Mammary epithelial cell (primary cell): ENCODE measurements around the gene DEPDC1.
"Not testable (repeated sequence)": the region's sequence is repeated elsewhere in the genome, so short reads cannot be mapped to it uniquely, and the experiment has no call there.

Experiments
- EZH2 ChIP-seq: IDR thresholded peaks from 2 replicates; pipeline ENCODE4 v1.6.1; 2012; ENCODE audit warnings: low read length, inconsistent platforms, borderline replicate concordance
- TF ChIP-seq, protein P1 (sequence below), 2 donors: IDR thresholded peaks in 1 of 2; conservative IDR thresholded peaks in 1 of 2; 2 replicates each; pipeline ENCODE4 v1.5.1; 2011 to 2012; ENCODE audit warnings: inconsistent platforms in 2 of 2, low read length in 2 of 2, mild to moderate bottlenecking in 2 of 2, control low read depth in 1 of 2, low read depth in 1 of 2; ENCODE audit not compliant: insufficient read depth in 1 of 2; ENCODE audit errors: extremely low read depth in 1 of 2

DNA sequence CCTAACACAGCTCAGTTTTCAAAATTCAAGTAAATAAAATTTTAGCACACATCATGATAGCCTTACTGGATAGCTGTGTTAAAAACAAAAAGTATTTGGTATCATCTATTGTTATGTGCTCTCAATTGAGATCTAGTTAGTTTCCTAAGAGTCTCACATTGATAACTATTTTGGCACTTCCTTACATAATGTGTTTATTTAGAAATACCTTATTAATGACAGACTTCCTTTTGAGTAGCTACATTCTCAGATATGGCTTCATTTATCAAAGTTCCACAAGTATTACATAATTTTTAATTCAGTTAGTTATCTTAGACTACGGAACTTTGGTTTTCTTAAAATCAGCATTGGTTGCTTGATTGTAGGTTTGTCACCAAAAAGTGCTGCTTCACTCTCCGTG, 20.3 kb downstream of the DEPDC1 start:
- TF ChIP-seq, protein P1, sequence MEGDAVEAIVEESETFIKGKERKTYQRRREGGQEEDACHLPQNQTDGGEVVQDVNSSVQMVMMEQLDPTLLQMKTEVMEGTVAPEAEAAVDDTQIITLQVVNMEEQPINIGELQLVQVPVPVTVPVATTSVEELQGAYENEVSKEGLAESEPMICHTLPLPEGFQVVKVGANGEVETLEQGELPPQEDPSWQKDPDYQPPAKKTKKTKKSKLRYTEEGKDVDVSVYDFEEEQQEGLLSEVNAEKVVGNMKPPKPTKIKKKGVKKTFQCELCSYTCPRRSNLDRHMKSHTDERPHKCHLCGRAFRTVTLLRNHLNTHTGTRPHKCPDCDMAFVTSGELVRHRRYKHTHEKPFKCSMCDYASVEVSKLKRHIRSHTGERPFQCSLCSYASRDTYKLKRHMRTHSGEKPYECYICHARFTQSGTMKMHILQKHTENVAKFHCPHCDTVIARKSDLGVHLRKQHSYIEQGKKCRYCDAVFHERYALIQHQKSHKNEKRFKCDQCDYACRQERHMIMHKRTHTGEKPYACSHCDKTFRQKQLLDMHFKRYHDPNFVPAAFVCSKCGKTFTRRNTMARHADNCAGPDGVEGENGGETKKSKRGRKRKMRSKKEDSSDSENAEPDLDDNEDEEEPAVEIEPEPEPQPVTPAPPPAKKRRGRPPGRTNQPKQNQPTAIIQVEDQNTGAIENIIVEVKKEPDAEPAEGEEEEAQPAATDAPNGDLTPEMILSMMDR (conservative IDR thresholded peaks at IDR 0.05 in 1 of 2, IDR thresholded peaks at IDR 0.05 in 1 of 2; ENCODE audit: extremely low read depth in 1 of 2, insufficient read depth in 1 of 2, low read depth in 1 of 2, low read length in 2 of 2), result not testable (repeated sequence)
- TF ChIP-seq EZH2, result not testable (repeated sequence)
